ENCODE results near the gene RRM1.
"Not testable (repeated sequence)": the region's sequence is repeated elsewhere in the genome, so short reads cannot be mapped to it uniquely, and the experiment has no call there.

RRM1 gene

GRCh38 chr11:4146070-4146771 is 51.6 kb downstream of the RRM1 start:
- FAIRE-seq, result no peak

- no peak for FAIRE-seq
Observed at GRCh38 chr11:4146772-4147098, 52.1 kb downstream of the RRM1 start.

GRCh38 chr11:4154503-4154902 is 59.9 kb downstream of the RRM1 start:
- no peak for FAIRE-seq

GRCh38 chr11:4156571-4156970 is 62.0 kb downstream of the RRM1 start:
- FAIRE-seq, result no peak

DNA sequence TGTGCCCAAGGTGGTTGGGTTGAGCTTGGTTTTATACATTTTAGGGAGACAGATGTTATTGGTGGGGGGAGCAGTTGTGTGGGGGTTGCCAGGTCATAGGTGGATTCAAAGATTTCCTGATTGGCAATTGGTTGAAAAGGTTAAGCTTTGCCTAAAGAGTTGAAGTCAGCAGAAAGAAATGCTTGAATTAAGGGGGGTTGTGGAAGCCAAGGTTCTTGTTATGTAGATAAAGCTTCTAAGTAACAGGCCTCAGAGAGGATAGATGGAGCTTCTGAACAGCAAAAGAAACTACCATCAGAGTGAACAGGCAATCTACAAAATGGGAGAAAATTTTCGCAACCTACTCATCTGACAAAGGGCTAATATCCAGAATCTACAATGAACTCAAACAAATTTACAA is 64.2 kb downstream of the RRM1 start:
- FAIRE-seq, result not testable (repeated sequence)

- FAIRE-seq, result no peak
Observed at GRCh38 chr11:4161305-4161704, 66.7 kb downstream of the RRM1 start.

GRCh38 chr11:4164884-4165590 is 70.4 kb downstream of the RRM1 start:
- FAIRE-seq, result no peak

DNA sequence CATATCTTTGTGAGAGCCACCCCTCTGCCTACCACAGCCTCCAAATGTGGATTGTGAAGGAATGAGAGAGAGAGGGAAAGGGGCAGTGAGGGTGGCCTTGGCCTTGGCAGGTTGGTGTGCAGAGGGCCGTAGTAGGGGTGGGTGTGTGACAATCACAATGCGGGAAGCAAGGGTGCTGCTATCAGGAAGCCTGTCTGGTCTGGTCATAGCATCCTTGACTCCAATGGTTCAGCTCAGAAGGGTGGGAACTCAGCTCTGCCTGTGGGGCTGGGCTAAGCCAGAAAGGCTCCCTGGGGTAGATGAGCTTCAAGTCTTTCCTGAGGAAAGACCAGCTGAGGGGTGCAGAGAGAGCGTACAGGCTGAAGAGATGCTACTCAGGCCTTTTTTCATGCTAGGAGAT is 72.7 kb downstream of the RRM1 start:
- FAIRE-seq, result no peak

GRCh38 chr11:4167758-4168157 is 73.2 kb downstream of the RRM1 start:
- no peak for FAIRE-seq

DNA sequence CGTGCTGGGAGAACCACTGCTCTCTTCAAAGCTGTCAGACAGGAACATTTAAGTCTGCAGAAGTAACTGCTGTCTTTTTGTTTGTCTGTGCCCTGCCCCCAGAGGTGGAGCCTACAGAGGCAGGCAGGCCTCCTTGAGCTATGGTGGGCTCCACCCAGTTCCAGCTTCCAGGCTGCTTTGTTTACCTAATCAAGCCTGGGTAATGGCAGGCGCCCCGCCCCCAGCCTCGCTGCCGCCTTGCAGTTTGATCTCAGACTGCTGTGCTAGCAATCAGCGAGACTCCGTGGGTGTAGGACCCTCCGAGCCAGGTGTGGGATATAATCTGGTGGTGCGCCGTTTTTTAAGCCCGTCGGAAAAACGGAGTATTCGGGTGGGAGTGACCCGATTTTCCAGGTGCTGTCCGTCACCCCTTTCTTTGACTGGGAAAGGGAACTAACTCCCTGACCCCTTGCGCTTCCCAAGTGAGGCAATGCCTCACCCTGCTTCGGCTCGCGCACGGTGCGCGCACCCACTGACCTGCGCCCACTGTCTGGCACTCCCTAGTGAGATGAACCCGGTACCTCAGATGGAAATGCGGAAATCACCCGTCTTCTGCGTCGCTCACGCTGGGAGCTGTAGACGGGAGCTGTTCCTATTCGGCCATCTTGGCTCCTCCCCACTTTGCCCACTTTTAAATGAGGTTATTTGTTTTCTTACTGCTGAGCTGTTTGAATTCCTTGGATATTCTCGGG is 81.2 kb downstream of the RRM1 start:
- not testable (repeated sequence) for FAIRE-seq

DNA sequence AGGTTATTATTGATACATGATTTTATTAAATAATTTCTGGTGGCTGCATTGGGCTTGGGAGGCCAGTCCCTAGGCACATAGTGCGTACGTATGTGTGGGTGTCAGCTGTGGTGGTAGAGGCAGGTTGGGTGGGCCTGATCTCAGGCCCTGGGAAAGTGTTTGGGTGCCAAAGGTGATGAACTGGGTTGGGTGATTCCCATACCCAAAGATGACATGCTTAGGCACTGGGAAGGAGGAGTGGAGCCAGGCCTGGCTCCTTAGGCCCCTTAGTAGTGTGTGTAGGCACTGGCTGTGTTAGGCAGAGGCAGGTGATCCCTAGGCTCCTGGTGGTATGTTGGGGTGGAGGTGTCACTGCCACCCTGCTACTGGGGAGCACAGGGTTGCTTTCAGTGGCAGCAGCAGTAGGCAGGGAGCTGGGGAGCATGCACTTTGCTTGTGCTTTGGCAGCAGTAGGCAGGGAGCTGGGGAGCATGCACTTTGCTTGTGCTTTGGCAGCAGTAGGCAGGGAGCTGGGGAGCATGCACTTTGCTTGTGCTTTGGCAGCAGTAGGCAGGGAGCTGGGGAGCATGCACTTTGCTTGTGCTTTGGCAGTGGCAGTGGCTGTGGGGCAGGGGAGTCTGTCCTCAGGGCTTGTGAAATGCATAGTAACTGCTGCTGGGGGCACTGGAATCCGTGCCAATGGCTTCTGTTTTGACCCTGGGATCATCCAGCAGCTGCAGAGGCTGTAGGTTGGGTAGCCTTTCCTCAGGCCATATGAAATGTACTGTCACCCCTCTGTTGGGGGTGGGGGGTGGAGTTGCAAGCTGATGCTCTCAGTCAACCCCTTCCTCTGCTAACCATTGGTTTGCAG is 84.4 kb downstream of the RRM1 start:
- no peak for FAIRE-seq

- no peak for FAIRE-seq
Observed at GRCh38 chr11:4180441-4181183, 86.0 kb downstream of the RRM1 start.

GRCh38 chr11:4181782-4182721 is 87.5 kb downstream of the RRM1 start:
- no peak for FAIRE-seq

GRCh38 chr11:4183410-4184057 is 88.9 kb downstream of the RRM1 start:
- FAIRE-seq, result no peak

DNA sequence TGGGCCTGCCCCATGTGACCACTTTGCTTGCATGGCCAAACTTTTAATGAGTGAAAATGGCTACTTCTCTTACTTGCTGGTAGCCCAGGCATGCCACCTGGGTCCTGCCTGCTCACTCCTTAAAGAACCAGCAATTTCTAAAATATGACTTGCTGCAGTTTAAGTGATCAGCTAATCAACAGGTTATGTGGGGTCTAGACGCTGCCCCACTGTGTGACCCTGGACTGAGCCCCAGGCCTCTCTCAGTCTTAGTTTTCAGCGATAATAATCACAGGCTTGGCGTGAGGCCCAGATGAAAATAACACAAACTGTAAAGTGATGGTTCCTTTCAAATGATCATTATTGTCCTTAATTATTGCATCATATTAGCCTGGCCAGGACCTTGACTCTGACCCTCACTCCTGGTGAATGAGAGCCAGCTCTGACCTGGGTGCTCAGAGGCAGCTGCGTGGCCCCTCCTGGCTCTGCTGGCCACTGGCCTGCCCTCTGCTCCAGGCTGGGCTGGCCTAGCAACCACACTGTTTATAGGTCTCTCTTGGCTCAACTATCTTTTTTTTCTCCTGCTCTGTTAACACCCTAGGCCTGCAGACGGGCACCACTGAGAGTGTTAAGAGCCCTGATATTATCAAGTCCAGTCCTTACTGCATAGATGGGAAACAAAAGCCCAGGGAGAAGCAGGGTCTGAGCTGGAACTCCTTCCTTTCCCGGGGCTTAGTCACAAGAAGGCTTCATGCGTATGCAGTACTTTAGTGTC is 89.7 kb downstream of the RRM1 start:
- FAIRE-seq, result no peak

DNA sequence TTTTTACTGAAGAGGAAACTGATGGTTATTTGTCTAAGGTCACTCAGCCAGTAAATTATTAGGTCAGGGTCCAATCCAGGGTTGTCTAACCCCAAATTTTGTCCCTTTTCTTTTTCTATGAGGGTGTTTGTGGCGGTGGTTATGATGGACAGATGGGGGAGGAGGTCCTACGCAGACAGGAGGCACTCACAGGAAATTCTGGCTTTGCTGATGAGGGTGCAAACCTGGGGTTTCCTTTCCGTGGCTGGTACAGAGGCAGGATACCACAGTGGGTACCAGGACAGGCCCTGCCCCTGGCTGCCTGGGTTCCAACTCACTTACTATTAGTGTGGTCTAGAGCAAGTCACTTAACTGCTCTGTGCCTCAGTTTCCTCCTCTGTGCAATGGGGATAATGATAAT is 91.0 kb downstream of the RRM1 start:
- no peak for FAIRE-seq

GRCh38 chr11:4186464-4187054 is 92.0 kb downstream of the RRM1 start:
- no peak for FAIRE-seq

GRCh38 chr11:4187055-4187988 is 92.7 kb downstream of the RRM1 start:
- FAIRE-seq, result no peak
